Thoracic aorta (tissue), 2 donors: ENCODE results near the gene PGM1. TPM values are rescaled to one million over a fixed set of nuclear protein-coding genes. Genes with fewer than 3 reads are reported as not detected.

Source experiments
- ATAC-seq: fragments of 150-250 bp; one replicate; pipeline ENCODE4 v1.8.0; 2017; ENCODE audit warnings: low read depth; ENCODE audit not compliant: insufficient number of reproducible peaks, low FRiP score
- DNase-seq: peaks from one replicate; pipeline ENCODE4 v3.0.0-alpha.2; 2020; ENCODE audit warnings: low spot score
- H3K27ac ChIP-seq, 2 donors: fragments of 200-600 bp; sonication (generic); 1 replicate in 1 of 2; 2 replicates in 1 of 2; pipeline ENCODE4 v1.5.1; 2016; ENCODE audit warnings: mild to moderate bottlenecking in 2 of 2, moderate library complexity in 2 of 2
- H3K27me3 ChIP-seq: fragments of 200-600 bp; sonication (generic); replicated peaks from 2 replicates; pipeline ENCODE4 v1.6.0; 2016; ENCODE audit warnings: mild to moderate bottlenecking; ENCODE audit not compliant: insufficient read depth
- H3K36me3 ChIP-seq: fragments of 200-600 bp; sonication (generic); one replicate; pipeline ENCODE4 v1.5.1; 2016
- H3K4me1 ChIP-seq, 2 donors: fragments of 200-600 bp; sonication (generic); 1 replicate in 1 of 2; 2 replicates in 1 of 2; pipeline versions ENCODE4 v1.5.1 to v1.6.0; 2016; ENCODE audit warnings: low read depth in 2 of 2, mild to moderate bottlenecking in 1 of 2; ENCODE audit not compliant: control insufficient read depth in 1 of 2
- H3K4me3 ChIP-seq: fragments of 200-600 bp; sonication (generic); 2 replicates; pipeline ENCODE4 v1.5.1; 2016; ENCODE audit warnings: mild to moderate bottlenecking
- H3K9me3 ChIP-seq: fragments of 200-600 bp; sonication (generic); 2 replicates; pipeline ENCODE4 v1.5.1; 2016
- total RNA-seq, 2 donors: library from RNA; depleted of rRNA; stranded (reverse); fragments of >200 nt; gene quantifications; one replicate each; pipeline versions ENCODE4 v1.1.0 to v1.2.3, GENCODE V29; 2016
- TF ChIP-seq, protein P1 (sequence below): fragments of 200-600 bp; sonication (generic); IDR thresholded peaks from one replicate; pipeline ENCODE4 v1.5.1; 2019; ENCODE audit warnings: antibody characterized with exemption

The PGM1 gene
- total RNA-seq, 2 donors from 2014 or later, result 62.4 to 69.7 TPM

DNA sequence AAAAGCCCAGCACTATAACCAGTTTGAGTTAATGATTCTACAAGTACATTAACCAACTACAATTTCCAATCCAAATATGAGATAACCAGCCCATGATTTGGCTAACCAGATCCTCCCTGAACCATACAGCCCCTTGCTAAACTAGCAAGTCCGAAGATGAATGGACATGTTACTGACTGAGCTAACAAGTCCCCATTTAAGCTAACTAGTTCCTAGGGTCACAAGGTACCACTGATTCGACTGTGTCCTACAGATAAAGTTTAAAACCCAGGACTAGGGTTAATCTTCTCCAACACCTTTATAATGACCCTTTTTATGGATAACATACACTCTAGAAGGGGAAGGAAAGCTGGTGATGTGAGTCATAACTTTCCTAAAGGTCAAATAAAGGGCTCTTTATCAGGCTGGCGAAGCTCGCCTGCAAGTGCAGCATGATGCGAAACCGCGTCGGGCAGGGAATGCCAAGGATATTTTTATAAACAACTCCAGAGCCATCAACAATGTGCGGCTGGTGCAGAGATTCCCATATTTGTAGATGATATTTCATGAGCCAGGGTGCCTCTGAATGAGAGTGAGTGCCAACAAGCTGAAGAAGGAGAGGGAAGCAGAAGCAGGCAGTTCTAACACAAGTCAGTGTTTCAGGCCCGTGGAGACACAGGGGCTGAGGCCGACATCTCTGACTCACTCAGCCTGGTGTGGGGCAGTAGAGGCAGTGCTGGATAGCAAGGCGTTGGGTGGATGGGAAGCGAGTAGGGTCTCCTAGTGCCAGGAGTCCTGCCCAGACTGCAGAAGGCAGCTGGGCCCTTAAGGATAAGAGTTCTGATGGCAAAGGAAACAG, 105.0 kb downstream of the PGM1 start:
- Histone ChIP-seq H3K36me3 (no peaks in the 10 kb centered on the region), H3K27me3 (no peaks in the 10 kb centered on the region), H3K4me3 (no peak overlapping the region), H3K4me1 (peaks cover 10 to 41% of the 10 kb centered on the region in 2 donors), H3K27ac (peak overlapping the region; percentile 87 to 94), H3K9me3 (no peaks in the 10 kb centered on the region)
- TF ChIP-seq, protein P1, sequence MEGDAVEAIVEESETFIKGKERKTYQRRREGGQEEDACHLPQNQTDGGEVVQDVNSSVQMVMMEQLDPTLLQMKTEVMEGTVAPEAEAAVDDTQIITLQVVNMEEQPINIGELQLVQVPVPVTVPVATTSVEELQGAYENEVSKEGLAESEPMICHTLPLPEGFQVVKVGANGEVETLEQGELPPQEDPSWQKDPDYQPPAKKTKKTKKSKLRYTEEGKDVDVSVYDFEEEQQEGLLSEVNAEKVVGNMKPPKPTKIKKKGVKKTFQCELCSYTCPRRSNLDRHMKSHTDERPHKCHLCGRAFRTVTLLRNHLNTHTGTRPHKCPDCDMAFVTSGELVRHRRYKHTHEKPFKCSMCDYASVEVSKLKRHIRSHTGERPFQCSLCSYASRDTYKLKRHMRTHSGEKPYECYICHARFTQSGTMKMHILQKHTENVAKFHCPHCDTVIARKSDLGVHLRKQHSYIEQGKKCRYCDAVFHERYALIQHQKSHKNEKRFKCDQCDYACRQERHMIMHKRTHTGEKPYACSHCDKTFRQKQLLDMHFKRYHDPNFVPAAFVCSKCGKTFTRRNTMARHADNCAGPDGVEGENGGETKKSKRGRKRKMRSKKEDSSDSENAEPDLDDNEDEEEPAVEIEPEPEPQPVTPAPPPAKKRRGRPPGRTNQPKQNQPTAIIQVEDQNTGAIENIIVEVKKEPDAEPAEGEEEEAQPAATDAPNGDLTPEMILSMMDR, result no peak
- ATAC-seq, result peak; percentile 84
- peak; percentile 49 for DNase-seq

DNA sequence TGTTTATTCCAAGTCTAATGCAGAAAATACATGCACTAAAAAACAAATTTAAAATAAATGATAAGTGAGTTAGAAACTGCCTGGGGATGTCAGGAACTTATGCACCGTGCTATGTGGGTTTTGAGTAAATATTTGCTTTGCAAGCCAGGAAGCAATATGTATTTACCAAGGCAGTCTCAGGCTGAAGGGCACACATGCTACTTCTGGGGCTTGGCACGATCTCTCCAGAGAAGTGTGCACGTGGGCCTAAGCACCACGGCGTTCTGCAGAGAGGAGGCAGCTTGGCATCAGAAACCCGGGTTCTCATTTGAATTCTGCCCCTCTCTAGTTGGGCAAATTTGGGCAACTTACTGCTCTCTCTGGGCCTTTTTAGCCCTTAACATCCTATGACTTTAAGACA, 108.0 kb downstream of the PGM1 start:
- no peak for ATAC-seq

DNA sequence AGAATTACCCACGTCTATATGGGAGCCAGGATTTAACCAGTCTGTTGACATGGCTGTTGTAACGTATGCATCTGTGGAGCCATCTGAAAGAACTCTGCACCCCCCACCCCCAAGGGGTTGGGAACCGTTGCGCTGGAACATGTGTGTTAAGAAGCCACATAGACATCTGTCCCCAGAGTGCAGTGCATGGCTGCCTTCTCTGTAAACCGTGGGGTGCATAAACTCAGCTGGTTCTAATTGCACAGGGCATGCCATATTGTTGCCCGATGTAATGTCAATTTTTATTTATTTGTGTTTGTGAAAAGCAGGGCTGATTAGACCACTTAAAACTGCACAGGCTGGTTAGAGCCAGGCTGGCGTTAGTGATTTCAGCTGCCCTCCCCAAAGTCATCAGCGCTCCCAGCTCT, 110.5 kb downstream of the PGM1 start:
- Histone ChIP-seq H3K27ac (peak overlapping the region; percentile 11 to 17), H3K36me3 (no peaks in the 10 kb centered on the region), H3K27me3 (no peaks in the 10 kb centered on the region), H3K4me3 (no peak overlapping the region), H3K9me3 (no peaks in the 10 kb centered on the region), H3K4me1 (peaks cover 10 to 50% of the 10 kb centered on the region in 2 donors)
- ATAC-seq (no peak), DNase-seq (no peak)
- TF ChIP-seq, protein P1, result no peak

More for the DNA sequence above, 108.0 kb downstream of the PGM1 start:
- no peaks in the 10 kb centered on the region for H3K9me3 ChIP-seq
- H3K4me1 ChIP-seq, result peaks cover 13 to 62% of the 10 kb centered on the region in 2 donors
- H3K27me3 ChIP-seq, result no peaks in the 10 kb centered on the region
- TF ChIP-seq, protein P1, result no peak
- no peak overlapping the region for H3K27ac ChIP-seq
- DNase-seq, result no peak
- H3K36me3 ChIP-seq, result no peaks in the 10 kb centered on the region
- no peak overlapping the region for H3K4me3 ChIP-seq

DNA sequence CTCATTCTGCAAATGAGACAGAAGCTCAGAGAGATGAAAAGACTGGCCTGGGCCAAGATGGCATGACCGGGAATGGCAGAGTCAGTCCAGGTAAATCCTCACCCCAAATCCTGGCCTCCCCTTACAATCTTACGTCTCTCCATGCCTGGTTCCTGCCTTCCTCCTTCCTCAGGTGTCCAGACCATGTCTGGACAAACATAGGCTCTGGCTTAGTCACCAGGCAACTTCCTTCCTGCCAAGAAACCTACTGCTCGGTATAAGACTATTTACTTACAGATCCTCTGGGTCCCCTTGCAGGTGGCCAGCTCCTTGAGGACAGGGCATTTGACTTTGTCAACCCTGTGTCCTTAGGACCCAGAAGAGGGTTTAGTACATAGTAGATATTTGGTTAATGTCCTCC, 111.2 kb downstream of the PGM1 start:
- DNase-seq, result no peak
- ATAC-seq, result no peak
- H3K27ac ChIP-seq, result peak overlapping the region; percentile 11 to 17

DNA sequence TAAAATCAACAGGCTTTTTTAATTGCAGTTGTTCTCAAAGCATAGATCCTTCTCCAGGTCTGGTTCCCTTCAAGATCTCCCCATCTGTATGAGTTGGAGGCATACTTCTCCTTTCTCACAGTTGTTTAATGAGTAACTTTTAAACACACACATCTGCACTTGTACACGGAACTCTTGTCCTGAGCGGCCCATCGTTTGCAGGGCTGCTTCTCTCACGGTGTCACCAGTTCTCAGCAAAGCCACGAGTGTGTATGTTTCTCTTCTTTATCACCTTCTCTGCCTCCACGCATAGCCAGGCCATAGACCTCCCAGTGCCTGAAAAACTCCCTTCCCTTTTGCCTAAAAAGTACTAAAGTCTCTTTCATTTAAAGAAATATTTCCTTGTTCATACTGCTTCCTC, 111.9 kb downstream of the PGM1 start:
- no peak overlapping the region for H3K4me3 ChIP-seq
- DNase-seq, result no peak
- H3K36me3 ChIP-seq, result no peaks in the 10 kb centered on the region
- no peak overlapping the region for H3K27ac ChIP-seq
- H3K9me3 ChIP-seq, result no peaks in the 10 kb centered on the region
- TF ChIP-seq, protein P1, result no peak
- H3K4me1 ChIP-seq, result peaks cover 3 to 37% of the 10 kb centered on the region in 2 donors
- ATAC-seq, result no peak
- no peaks in the 10 kb centered on the region for H3K27me3 ChIP-seq

More for the DNA sequence above, 111.2 kb downstream of the PGM1 start:
- Histone ChIP-seq H3K36me3 (no peaks in the 10 kb centered on the region), H3K4me1 (peaks cover 3 to 43% of the 10 kb centered on the region in 2 donors), H3K9me3 (no peaks in the 10 kb centered on the region), H3K4me3 (no peak overlapping the region), H3K27me3 (no peaks in the 10 kb centered on the region)
- TF ChIP-seq, protein P1, result no peak
